ENCODE results near the gene FEN1.

The FEN1 gene

DNA sequence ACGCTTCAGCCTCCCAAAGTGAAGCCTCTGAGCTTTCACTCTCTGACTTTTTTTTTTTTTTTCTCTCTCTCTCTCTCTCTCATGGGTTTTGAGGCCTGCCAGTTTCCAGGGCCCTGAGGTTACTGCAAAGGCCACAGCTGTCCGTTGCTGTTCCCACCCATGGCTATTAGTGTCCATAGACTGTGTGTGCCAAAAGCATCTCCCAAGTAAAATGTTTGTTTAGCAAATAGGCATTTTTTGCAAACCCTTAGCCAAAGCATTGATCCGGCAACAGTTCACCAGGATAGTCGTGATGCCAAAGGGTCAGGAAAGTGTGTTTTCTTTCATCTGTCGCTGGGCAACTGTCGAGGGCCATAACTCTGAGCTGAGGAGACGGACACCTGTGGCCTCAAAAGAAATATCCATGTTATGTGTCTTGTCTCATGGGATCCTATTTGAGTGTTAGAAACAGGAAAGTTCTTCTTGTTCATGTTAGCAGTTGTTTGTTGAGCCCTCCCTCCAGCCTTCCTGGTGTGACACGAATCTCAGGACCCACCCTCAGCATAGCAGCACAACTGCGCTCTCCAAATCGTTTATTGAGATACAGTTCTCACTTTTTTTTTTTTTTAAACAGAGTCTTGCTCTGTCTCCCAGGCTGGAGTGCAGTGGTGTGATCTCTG, 53.8 kb downstream of the FEN1 start:
- DNase-seq = no peak
